NCI-H345 treated with DMSO at 0.1 percent for 48 hours (cell line): ENCODE results near the gene ANKS1B.
A peak's percentile ranks its signal among the peaks of the same experiment; 100 is the strongest.
"Not testable (repeated sequence)": the region's sequence is repeated elsewhere in the genome, so short reads cannot be mapped to it uniquely, and the experiment has no call there.

Experiments used
- DNase-seq: peaks from one replicate; lab custom pipeline; 2025; ENCODE audit not compliant: unreplicated experiment; lab: John Stamatoyannopoulos, UW

The ANKS1B gene

DNA sequence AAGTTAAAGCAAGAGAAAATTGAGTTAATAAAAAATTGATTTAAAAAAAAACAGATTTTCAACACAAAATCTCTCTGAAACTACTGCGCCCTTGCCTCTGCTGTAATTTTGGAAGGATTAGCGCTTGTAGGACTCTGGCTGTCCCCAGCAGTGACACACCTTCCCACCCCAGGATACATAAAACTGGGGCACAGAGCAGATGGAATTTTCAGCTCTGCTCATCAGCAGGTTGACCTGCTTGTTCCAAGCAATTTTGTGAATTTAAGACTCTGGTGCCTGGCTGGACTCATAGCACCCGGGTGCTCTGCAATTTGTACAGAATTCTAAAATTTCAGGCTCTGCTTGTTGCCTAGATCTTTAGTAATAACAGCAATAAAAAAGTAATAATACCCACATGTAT lies 595.0 kb downstream of the ANKS1B start:
- DNase-seq, result no peak

DNA sequence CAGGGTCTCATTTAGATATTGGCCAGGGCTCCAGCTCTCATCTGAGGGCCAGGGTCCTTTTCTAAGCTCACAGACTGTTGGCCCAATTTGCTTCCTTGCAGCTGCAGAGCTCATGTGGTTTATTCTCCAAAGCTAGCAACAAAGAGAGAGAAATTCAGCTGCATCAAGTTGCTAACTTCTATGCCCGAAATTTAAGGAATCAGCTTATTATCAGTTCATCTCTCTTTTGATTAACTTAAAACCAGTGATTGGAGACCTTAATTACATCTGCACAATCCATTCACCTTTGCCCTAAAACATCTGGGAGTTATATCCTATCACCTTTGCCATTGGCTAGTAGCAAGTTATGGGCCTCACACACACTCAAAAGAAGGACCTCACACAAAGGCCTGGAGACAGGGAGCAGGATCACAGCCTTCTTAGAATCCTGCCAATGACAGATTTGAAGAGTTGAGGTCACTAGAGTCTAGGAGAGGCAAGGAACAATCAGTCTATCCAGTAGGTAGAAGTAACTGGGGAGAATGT lies 596.0 kb downstream of the ANKS1B start:
- DNase-seq, result no peak

DNA sequence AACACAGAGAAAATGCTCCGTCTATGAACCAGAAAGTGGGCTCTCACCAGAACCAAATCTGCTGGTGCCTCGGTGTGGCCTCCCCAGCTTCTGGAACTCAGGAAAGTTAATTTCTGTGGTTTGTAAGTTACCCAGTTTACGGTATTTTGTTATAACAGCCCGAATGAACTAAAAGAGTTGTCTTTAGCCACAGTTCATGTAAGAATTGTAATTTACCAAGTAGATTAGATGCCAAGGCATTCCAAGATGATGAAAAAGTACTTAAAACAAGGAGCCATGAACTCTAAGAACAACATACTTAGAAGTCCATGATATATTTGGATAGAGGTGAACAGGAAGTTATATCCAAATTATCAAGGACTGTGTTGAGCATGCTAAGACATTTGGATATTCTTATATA lies 597.1 kb downstream of the ANKS1B start:
- DNase-seq, result no peak

DNA sequence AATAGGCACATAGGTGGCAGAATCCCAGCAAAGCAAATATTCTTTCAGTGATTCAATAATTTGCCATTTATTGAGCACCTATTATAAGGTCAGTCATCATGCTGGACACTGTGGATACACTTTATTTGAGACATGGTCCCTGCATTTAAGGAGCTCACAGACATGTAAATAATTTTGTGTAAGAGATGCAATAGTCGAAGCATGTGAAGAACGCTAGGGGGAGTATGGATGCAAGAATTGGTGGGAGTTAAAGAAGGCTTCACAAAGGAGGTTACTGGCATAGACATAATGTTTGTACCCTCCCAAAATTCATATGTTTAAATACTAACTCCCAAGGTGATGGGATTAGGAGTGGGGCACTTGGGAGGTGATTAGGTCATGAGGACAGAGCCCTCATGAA lies 597.8 kb downstream of the ANKS1B start:
- no peak for DNase-seq

DNA sequence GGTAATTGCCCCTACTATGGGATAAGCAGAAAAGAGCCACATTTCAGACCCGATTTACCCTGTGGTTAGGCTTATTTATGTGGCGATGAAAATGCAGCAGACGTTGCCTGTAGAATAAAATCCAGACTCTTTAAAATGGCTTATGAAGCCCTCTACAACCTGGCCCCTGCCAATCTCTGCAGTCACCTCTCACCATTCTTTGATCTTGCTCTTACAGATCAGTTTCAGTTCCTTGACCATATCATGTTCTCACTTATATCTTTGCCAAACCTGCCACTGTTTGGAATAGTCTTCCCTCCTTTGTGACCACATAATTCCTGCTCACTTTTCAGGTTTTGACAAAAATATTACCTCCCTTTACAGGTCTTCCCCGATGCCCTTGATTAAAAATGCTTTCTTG lies 601.5 kb downstream of the ANKS1B start:
- no peak for DNase-seq

DNA sequence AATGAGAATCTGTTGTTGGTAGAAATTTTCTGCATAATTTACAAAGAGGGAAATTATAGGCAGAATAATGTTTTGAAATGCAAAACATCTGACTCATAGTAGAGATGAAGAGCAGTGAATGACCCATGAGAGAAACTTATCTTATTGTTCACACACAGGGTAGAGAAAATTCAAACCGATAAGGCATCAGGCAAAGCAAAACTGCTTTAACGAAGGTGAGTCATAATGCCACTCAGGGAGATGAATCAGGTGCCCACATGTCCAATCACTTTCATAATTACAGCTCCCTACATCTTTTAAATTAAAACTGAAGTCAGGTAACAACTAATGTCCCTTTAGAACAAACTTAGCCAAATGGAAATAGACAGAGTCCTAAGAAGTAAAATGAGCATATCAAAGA lies 602.7 kb downstream of the ANKS1B start:
- DNase-seq, result no peak

DNA sequence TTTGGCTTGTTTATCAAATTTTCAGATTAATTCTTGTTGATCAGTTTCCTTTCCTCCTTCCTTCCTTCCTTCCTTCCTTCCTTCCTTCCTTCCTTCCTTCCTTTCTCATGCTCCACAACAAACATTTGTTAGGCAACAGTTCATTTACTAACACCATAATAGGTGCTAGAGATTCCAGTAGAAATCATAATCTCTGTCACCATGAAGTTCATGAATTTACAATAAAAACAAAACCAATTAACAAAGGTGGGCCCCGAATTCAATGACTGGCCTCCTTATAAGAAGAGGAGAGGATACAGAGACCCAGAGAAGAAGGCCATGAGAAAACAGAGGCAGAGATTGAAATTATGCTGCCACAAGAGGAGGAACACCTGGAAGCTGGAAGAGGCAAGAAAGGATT lies 604.0 kb downstream of the ANKS1B start:
- no peak for DNase-seq

DNA sequence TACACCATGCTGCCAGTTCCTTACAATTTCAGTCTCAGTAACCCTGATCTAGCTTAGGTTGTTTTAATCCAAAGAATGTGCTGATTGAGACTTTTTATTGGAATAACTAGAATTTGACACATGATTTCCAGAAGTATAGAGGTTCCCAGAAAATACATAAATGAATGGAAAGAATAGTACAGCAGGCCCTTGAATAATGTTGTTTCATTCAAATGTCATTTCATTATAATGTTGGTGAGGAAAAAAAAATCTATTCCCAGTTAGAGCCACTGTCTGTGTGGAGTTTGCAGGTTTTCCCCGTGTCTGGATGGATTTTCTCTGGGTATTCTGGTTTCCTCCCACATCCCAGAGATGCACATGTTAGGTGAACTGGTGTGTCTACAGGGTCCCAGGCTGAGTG lies 610.7 kb downstream of the ANKS1B start:
- DNase-seq, result no peak

DNA sequence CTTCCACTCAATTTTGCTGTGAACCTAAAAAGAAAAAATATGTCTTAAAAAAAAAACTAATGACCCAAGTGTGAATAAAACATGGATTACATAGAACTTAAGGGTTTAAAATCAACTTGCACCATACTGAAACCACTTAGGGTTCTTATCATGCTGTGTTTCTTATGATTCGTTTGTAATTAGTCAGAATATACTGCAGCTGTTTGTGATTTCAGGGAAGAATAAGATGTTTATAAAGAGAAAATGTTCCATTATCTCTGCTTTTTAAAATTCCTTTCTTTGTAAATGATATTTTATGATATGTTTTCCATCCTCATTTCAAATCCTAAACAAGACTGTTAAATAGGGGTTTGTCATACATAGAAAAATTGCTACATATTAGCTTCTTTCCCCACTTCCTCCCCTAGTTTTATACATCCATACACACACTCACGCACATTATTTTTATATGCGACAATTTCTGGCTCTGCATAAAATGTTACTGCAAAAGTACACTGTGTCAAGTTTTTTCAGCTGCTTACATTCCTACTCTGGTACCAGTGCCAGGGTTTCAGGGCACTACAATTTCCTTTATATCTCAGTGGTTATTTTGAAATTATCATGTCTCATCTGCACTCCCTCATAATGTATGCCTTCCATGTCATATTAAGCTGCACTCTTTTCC lies 612.3 kb downstream of the ANKS1B start:
- no peak for DNase-seq

DNA sequence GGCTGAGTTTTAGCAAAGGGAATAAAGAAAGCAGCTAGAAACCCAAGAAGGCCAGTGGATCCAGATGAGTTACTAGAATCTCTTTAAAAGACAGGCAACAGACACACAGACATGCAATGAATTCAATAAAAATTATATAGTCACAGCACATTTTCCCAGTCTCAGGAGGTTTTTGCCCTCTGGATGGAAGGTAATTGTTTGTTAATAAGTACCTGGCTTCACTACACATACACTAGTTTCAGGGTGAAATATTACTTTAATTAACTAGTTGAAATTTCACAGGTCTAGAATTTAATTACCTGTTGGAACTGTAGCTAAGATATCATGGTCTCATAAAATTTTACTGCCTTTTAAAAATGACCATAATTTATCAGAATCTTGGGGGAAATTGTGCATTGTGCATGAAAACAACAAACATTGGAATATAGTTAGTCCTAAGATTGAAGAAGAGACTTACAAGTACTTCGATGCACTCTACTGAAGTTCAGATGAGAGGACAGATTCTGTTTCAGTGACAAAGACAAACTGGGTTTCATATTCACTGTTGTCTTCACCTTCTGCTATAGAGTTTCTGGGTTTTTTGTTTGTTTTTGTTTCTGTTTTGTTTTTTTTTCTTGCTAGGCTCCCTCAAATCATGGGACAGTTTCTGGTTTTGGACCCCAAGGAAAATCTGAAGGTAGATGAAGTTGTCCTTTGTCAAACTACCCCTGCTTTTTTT lies 614.2 kb downstream of the ANKS1B start:
- DNase-seq, result no peak

DNA sequence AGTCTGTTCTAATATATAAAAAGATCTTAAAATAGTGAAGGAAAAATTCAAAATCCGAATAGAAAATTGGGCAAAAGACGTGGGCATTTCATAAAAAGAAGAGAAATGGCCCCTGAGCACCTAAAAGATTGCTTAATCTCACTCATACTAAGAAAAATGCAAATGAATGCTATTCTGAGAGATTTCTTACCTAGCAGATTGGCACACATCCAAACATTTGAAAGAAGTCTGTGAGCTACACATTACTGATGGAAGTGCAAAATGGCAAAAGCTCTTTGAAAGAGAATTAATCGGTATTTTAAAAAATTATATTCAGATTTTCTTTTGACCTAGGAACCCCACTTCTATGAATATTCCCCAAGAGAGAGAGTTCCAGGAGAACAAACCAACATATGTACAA lies 617.6 kb downstream of the ANKS1B start:
- DNase-seq, result no peak

DNA sequence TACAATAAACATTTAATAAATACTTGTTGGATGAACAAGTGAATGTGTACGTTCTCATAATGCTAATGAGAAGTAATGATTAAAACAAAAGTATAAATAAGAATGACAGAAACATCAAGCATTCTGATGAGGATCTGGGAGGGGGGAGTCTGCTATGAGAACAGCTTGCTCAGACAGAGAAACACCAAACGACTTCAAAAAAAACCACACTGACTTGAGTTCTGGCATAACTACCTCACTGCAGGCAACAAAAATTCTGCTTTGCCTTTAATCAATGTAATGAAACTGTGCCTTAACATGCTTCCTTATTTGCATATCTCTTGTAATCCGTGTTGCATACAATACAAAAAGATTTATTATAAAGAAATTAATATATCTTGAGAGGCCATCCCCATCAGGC lies 632.5 kb downstream of the ANKS1B start:
- DNase-seq, result no peak

DNA sequence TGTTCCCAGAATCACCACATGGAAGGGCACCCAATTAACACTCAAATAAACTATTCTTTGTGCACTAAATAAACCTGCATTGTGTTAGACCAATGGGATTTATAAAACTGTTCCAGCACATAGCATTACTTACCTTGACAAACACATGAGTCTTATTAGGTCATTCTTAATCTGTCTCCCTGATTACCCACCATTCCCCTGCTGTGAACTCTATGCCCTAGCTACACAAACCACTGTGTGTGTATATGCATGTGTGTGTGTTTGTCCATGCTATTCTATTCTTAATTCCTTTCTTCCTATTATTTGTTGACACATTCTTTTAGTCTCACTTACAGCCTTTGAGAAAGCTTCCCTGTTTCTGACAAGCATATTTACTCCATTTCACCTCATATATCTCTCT lies 640.8 kb downstream of the ANKS1B start:
- no peak for DNase-seq

DNA sequence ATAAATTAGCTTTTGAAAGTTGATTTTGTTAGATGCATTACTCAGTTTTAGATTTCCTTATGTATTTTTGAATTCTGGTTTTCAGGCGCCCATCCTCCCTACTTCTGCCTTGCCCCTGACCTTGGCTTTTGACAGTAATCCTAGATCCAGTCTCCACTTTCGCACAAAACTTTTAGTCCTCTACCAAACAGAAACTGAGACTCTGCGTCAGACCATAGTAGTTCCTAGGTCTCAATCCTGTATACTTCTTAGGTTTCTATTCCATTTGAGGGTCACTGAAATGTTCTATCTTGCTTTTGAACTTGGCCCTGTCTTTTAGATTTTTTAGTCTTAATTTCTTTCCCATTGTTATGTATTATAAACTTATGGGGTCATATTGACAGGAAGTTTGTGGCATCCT lies 645.1 kb downstream of the ANKS1B start:
- DNase-seq, result no peak

DNA sequence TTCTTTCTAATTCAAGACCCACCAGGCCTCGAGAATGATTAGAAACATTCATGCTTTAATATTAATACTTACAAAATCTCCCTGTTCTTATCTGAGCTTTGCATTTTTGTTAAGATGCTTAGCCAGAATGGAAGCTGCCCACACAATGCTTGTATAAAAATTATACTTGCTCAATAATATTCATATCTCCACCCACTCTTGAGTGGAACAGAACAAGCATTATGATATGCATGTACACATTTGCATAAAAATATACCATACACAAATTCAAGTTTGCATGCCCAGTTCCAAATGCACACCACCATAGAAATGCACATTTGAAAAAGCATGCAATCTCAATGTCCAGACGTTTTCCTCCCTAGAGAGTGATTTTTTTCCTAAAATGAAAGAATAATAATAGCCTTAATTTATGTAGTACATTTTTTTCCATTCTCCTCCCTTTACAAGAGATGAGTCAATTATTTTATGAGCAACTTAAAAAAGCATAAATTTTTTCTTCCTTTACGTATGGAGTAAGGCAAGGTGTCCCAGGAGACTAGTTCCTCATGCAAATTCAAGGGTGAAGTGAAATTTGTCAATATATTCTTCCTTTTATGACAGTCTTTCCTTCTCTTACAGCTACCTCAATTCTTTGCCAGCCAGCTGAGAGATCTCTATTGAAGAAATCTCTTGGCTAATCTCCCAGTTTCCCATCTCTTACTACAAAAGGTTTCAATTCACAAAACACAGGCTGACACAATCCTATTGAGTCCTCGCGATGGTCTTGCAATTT lies 650.3 kb downstream of the ANKS1B start:
- DNase-seq, result peak; percentile 53

DNA sequence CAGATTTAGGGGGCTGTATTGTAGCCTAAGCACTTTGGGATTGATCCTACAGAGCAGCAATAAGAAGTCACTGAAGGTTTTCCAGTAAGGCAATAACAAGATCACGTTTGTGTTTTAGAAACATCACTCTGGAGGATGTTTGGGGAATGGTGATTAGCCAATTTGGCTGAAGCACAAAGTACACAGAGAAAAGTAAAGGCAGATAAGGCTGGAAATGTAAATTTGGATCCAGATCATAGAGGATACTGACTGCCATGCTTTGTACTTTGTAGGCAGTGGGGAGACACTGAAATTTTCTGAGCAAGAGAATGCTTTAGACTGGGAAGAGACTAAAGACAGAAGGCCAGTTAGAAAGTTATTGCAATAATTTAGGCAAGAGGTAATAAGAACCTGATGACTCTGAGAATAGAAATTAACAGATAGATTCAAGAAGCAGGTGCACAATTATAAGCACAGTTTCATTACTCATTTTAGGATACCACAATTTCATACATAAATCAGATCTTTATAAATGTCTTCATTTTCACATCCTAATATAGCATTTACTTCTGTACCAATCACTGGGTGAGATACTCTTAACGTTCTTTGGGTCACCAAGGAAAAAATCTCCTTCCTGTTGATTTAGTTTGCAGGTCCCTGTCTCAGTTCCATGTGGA lies 651.7 kb downstream of the ANKS1B start:
- no peak for DNase-seq

DNA sequence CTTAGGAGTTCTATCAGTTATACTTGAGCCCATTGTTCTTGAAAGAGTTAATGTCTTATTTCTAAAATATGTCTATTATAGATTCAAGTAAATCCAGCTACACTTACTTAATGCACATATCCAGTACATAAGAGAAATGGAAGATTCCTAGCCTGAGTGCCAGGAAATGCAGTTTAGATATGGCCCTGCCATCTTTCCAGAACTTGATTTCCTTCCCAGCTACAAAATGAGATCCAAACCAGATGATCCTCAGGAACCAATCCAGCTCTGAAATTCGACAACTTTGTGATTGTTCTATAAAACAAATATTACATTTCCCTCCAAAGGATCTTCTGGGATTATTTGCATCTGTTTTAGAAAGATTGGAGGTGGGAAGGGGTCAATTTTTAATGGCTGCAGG lies 654.5 kb downstream of the ANKS1B start:
- DNase-seq, result no peak

DNA sequence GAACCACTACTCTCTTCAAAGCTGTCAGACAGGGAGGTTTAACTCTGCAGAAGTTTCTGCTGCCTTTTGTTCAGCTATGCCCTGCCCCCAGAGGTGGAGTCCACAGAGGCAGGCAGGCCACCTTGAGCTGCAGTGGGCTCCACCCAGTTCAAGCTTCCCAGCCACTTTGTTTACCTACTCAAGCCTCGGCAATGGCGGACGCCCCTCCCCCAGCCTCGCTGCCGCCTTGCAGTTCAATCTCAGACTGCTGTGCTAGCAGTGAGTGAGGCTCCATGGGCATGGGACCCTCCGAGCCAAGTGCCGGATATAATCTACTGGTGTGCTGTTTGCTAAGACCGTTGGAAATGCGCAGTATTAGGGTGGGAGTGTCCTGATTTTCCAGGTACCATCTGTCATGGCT lies 663.5 kb downstream of the ANKS1B start:
- not testable (repeated sequence) for DNase-seq

DNA sequence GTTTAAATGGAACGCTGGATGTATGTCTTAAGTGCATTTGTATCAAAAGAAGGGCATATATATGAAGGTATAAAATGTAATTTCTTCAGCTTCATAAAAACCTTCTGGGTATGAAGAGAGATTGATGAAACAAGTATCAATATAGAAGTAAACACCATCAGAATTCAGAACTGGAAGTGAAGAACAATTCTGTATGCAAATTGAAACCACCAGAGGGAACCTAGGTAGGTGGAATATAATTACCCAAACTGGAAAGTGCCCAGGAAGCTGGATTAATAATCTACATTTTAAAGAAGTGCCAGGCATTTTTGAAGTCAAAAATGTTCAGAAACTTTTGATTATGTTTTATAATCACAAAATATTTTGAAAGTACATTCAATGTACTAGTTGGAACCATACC lies 673.4 kb downstream of the ANKS1B start:
- no peak for DNase-seq

DNA sequence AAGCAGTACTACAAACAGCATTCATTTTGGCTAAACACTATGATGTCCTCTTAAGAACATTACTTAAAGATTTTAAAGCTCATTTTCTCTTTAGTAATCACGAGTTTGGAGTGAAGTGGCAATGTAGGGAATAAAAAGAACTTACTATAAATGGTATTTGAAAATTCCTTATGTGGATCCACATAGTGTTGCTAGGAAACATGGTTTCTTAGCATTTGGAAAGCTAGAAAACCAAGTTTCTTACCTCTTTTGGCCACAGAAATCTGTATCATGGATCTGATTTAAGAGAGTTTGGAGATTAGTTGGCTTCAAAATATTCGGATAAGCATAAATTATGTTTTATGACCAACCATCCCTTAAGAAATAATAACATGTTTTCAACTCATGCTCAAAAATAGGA lies 674.9 kb downstream of the ANKS1B start:
- no peak for DNase-seq

DNA sequence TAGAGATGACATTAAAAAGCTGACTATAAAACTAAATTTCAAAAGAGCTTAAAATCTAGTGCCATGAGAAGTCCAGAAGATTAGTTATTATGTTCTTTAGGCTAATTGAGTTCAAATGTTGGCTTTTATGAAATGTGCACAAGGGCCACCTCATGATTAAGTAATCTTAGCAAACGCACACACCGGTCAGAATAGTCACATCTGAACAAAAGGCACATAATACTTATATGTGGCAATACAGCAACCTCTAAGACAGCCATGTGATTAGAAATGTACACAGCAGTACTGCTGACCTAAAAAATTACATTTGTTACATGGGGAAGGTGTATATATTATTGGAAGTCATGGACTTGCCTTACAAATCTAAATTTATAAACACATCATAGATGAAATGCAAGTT lies 681.9 kb downstream of the ANKS1B start:
- DNase-seq, result no peak

DNA sequence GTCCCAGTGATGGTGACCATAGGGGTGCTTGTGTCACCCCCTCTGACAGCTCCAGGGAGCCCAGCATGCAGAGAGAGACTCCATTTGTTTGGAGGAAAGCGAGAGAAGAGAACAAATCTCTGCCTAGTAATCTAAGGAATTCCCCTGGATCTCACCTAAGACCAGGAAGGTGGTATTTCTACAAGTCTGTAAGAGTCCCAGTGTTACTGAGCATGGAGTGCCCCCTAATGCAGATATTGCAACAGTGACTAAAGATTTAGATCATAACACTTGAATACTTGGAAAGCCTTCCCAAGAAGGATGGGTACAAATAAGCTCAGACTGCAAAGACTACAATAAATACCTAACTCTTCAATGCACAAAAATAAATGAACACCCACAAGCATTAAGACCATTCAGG lies 697.6 kb downstream of the ANKS1B start:
- DNase-seq, result no peak
